Activated T-helper 2 cell treated with anti-CD3 and anti-CD28 coated beads, Interferon-gamma antibody, Interleukin-2, Interleukin-4, amounts not matched to agents 10 μg/mL and 5 μg/mL and 100 μg/mL, durations not matched to agents 14 hours and 24 hours and 36 hours (primary cell): ENCODE results near the gene CCDC77. TPM values are rescaled to one million over a fixed set of nuclear protein-coding genes. Genes with fewer than 3 reads are reported as not detected.

Source experiments
- DNase-seq: peaks from one replicate; pipeline ENCODE4 v3.0.0; 2021; ENCODE audit warnings: low spot score
- H3K27ac Mint-ChIP-seq: one replicate; pipeline ENCODE4 v1.8.0; 2021; ENCODE audit warnings: mixed read lengths
- H3K27me3 Mint-ChIP-seq: one replicate; pipeline ENCODE4 v1.8.0; 2021; ENCODE audit warnings: low read depth, mixed read lengths
- H3K36me3 Mint-ChIP-seq: one replicate; pipeline ENCODE4 v1.8.0; 2021; ENCODE audit warnings: low read depth, mixed read lengths
- H3K4me1 Mint-ChIP-seq: one replicate; pipeline ENCODE4 v1.8.0; 2021; ENCODE audit warnings: low read depth, mixed read lengths
- H3K4me3 Mint-ChIP-seq: one replicate; pipeline ENCODE4 v1.8.0; 2021; ENCODE audit warnings: low read depth, mild to moderate bottlenecking, moderate library complexity, mixed read lengths
- H3K9me3 Mint-ChIP-seq: one replicate; pipeline ENCODE4 v1.8.0; 2021; ENCODE audit warnings: mixed read lengths
- intact Hi-C: fragments of 100-400 bp; cut with micrococcal nuclease; formaldehyde crosslinking; loops from one replicate; pipeline ENCODE4 v1.15.1; 2023
- total RNA-seq: library from RNA; stranded (reverse); gene quantifications from 2 replicates; pipeline ENCODE4 v1.2.3, GENCODE V29; 2022

Gene CCDC77
- total RNA-seq, 1 donor from 2014 or later = 14.4 TPM

DNA sequence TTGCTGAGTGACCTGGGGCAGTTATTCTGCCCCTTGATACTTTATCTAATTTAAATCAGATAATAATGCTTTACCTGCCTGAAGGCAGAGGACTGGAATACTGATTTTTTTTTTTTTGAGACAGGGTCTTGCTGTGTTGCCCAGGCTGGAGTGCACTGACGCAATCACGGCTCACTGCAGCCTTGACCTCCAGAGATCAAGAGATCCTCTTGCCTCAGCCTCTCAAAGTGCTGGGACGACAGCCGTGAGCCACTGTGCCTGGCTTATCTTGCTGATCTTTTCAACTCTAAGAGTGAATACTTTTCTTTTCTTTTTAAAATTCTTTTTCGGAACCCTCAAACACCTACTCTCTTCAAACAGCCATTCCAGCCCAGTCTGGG is 57.6 kb downstream of the CCDC77 start:
- peaks cover 5% of the 10 kb centered on the region for H3K4me1 Mint-ChIP-seq
- intact Hi-C loops = loop anchor here (10.0 kb wide), 1 partner anchor 216 kb away; no protein-coding TSS in a partner anchor
- no peaks in the 10 kb centered on the region for H3K36me3 Mint-ChIP-seq
- H3K27ac Mint-ChIP-seq = no peak overlapping the region
- DNase-seq = no peak
- H3K4me3 Mint-ChIP-seq = peak overlapping the region; percentile 65
- H3K9me3 Mint-ChIP-seq = no peaks in the 10 kb centered on the region
- H3K27me3 Mint-ChIP-seq = peaks cover 62% of the 10 kb centered on the region

DNA sequence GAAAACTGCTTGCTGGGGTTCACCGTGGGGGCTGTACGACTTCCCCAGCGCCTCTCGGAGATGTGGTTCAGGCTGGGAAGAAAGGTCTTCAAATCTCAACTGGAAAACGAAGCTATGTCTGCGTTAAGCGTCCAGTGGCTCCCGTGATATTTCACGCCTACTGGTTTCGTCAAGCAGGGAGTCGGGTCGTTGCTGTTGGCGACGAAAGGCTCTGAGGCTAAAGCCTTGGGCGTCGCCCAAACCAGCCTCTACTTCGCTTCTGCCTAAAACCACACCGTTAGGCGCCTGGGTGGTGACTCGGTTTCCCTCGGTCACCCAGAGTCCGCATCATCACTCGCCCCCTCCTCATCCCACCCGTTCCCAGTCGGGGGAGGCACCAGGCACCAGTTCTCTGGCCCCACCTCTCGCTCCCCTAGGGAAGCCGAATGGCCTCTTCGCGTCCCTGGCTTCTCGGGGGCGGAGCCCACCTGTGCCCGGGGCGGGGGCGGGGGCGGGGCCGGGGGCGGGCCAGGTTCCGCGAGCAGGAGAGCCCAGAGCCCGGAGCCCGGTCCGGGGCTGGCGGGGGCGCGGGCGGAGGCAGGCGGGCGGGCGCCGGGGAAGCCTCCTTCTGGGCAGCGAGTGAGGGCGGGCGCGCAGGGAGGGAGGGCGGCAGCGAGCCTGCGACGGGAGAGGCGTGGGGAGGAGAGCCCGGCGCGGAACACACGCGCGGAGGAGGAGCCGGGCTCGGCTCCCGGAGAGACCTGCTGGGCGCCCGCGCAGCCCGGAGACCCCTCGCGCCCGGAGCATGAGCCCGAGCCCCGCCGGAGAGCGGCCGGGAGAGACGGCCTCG is 58.2 kb downstream of the CCDC77 start, which contains the start of gene B4GALNT3:
TSS of gene B4GALNT3 (plus strand) at position 510 of the 829 bp plus-strand sequence. CDS start 438 bp downstream, outside the sequence.
- peaks cover 67% of the 10 kb centered on the region for H3K27me3 Mint-ChIP-seq
- no peaks in the 10 kb centered on the region for H3K9me3 Mint-ChIP-seq
- peak; percentile 17 for DNase-seq
- H3K4me3 Mint-ChIP-seq = peak within 1 kb of the TSS; percentile 65
- no peaks in the 10 kb centered on the region for H3K36me3 Mint-ChIP-seq
- H3K27ac Mint-ChIP-seq = no peak within 1 kb of the TSS
- H3K4me1 Mint-ChIP-seq = peaks cover 5% of the 10 kb centered on the region
- intact Hi-C loops = loop anchor here (10.0 kb wide), 1 partner anchor 215 kb away; no protein-coding TSS in a partner anchor

DNA sequence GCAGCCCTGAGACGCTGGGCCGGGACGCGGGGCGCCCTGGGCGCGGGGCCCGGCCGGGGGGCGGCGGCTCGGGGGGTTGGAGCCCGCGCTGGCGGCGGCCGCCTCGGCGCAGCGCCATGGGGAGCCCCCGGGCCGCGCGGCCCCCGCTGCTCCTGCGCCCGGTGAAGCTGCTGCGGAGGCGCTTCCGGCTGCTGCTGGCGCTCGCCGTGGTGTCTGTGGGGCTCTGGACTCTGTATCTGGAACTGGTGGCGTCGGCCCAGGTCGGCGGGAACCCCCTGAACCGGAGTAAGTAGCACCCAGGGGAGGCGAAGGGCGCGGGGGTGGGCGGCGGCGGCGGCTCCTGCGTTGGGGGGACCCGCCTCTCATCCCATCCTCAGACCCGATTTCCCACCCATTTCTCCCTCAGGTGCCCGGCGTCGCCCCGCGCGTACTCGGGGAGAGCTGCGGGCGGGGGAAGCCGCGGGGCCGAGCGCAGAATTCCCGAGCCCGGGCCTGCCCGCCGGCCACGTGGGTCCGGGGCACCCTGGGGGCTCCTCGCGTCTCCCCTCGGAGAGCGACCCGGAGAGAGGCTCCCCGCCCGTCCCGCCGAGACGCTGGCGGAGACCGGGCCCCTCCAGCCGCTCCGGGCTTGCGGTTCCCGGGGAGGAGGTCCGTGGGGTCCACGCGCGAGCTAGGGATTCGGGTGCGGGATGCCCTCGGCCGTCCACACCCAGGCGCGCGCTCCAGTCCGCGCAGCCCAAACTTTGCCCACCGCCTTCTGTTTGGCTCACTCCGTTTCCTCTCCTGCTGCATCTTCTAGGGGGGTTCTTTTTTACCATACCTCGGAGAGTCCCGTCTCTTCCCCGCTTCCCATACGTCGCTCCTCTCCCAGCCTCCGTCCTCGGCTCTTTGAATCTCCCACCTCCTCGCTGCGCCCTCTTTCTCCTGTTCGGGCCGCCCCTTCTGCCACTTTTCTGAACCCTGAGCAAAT is 59.1 kb downstream of the CCDC77 start:
- intact Hi-C loops = no loop called here
- no peaks in the 10 kb centered on the region for H3K36me3 Mint-ChIP-seq
- H3K27ac Mint-ChIP-seq = no peak overlapping the region
- H3K4me3 Mint-ChIP-seq = peak overlapping the region; percentile 84
- H3K4me1 Mint-ChIP-seq = peaks cover 5% of the 10 kb centered on the region
- peak; percentile 24 for DNase-seq
- no peaks in the 10 kb centered on the region for H3K9me3 Mint-ChIP-seq
- peaks cover 74% of the 10 kb centered on the region for H3K27me3 Mint-ChIP-seq

DNA sequence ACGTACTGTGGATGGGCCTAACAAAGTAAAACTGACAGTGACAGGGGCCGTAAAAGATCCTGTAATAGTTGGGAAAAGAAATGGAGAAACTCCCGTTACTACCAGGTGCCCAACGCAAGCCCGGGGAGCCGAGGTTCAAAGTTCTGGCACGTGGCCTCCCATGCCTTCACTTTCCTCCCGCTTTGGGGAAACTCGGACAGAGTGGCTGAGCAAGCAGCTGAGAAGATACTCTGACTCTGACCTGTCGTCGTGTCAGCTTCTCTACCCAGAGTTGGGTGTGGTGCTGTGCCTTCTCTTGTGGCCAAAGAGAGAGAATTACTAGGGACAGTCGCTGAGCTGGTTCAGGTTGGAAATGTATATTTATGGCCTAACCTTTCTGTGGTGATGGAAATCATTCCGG is 60.0 kb downstream of the CCDC77 start:
- H3K27me3 Mint-ChIP-seq = peaks cover 69% of the 10 kb centered on the region
- H3K4me1 Mint-ChIP-seq = peaks cover 5% of the 10 kb centered on the region
- H3K27ac Mint-ChIP-seq = no peak overlapping the region
- no peaks in the 10 kb centered on the region for H3K36me3 Mint-ChIP-seq
- peak overlapping the region; percentile 84 for H3K4me3 Mint-ChIP-seq
- DNase-seq = no peak
- H3K9me3 Mint-ChIP-seq = no peaks in the 10 kb centered on the region
- intact Hi-C loops = no loop called here

DNA sequence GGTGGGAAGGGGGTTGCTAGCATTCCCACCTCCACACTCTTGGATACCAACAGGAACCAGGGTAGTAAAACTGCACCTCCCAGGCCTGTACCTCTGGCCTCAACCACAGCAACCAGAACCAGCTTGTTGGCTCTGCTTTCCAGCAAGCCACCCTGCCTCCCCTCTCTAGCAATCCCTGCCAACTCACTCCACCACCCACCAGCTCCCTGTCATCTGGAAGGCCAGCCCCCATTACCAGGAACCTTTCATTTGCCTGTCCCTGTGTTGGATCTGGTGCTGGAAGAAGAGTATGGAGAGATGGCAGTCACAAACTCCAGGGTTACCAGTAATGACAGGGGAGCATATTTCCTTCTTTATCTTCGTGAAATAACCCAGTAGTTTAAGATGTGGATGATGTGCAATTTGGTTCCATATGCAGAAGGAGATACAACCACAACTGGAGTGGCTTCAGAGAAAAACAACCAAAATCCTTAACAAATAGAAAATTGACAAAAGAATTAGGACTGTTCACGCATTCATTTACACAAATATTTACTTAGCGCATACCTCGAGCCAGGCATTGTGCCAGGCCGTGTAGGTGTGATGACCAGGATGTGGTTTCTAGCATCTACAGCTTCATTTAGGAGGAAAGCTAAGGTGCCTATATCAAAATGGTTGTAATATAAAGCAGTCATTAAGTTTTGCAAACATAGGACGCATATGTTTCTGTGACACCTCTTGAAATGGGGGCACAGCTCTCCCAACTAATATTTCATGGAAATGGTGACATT is 61.7 kb downstream of the CCDC77 start:
- DNase-seq = no peak
- Mint-ChIP-seq H3K36me3 (no peaks in the 10 kb centered on the region), H3K4me1 (peaks cover 5% of the 10 kb centered on the region), H3K4me3 (no peak overlapping the region), H3K27ac (no peak overlapping the region), H3K27me3 (peaks cover 58% of the 10 kb centered on the region), H3K9me3 (no peaks in the 10 kb centered on the region)
- intact Hi-C loops = no loop called here

DNA sequence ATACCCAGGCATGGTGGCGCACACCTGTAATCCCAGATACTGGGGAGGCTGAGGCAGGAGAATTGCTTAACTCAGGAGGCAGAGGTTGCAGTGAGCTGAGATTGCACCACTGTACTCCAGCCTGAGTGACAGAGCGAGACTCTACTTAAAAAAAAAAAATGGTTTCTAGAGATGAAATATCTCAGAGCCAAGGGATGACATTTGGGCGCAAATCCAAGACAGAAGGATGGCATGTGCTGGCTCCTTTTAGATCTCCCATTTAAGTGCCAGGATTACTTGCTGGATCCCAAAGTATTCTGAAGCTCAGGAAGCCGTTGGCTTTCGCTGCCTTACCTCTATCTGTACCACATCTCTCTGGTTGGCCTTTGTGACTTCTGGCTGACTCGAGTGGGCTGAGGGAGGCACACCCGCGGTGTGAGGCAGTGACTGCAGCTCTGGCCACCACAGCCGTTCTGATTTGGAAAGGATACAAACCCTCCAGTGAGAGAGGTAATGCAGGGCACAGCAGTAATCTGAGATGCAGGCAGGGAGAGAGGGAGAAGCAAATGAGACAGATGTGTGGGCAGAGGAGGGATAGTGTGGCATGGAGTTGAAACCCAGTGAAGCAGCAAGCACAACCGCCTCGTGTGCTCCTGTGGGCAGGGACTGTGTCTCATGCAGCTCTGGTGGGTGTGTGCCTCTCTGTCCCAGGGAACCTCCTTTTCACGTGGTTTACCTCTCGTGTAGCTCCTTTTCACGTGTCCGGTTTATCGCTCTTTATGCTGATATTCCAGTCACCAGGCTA is 63.2 kb downstream of the CCDC77 start:
- no peaks in the 10 kb centered on the region for H3K36me3 Mint-ChIP-seq
- H3K4me3 Mint-ChIP-seq = no peak overlapping the region
- H3K9me3 Mint-ChIP-seq = no peaks in the 10 kb centered on the region
- no peak for DNase-seq
- intact Hi-C loops = no loop called here
- H3K4me1 Mint-ChIP-seq = peaks cover 5% of the 10 kb centered on the region
- H3K27ac Mint-ChIP-seq = no peak overlapping the region
- H3K27me3 Mint-ChIP-seq = peaks cover 48% of the 10 kb centered on the region

DNA sequence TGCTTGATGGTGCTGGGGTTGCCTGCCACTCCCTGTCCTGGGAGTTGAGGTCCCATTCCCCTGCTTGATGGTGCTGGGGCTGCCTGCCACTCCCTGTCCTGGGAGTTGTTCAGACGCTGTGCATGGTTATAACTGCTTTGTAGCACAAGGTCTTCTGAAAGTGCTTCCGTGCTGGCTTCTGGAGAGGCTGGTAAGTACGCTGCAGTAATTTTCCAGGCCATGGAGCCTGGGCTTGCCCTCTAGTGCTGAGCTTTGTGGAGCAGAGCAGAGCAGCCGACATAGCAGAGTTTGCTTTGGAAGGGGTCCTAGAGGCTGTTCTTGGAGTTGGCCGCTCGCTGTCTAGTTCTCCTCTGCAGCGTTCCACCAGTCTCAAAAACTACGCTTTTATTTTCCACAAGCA is 64.6 kb downstream of the CCDC77 start:
- peaks cover 45% of the 10 kb centered on the region for H3K27me3 Mint-ChIP-seq
- intact Hi-C loops = no loop called here
- H3K27ac Mint-ChIP-seq = no peak overlapping the region
- DNase-seq = no peak
- no peaks in the 10 kb centered on the region for H3K9me3 Mint-ChIP-seq
- no peaks in the 10 kb centered on the region for H3K36me3 Mint-ChIP-seq
- H3K4me3 Mint-ChIP-seq = no peak overlapping the region
- peaks cover 3% of the 10 kb centered on the region for H3K4me1 Mint-ChIP-seq

DNA sequence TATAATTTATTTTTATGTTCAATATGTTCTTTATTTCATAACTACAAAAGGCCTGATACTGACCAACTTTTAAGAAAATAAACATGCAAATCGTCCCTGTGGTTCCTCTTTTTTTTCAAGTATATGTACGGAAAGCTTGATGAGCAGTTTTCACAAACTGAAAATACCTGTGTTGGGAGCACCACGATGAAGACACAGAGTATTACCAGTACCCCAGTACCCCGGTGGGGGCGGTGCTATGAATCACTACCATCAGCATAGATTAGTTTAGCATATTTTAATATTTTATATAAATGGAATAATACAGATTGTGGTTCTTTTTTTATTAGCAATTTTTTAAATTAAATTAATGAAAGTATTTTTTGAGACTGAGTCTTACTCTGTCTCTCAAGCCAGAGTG is 65.3 kb downstream of the CCDC77 start:
- Mint-ChIP-seq H3K9me3 (no peaks in the 10 kb centered on the region), H3K4me1 (no peaks in the 10 kb centered on the region), H3K4me3 (no peak overlapping the region), H3K27ac (no peak overlapping the region), H3K36me3 (no peaks in the 10 kb centered on the region), H3K27me3 (peaks cover 38% of the 10 kb centered on the region)
- intact Hi-C loops = no loop called here
- DNase-seq = no peak

DNA sequence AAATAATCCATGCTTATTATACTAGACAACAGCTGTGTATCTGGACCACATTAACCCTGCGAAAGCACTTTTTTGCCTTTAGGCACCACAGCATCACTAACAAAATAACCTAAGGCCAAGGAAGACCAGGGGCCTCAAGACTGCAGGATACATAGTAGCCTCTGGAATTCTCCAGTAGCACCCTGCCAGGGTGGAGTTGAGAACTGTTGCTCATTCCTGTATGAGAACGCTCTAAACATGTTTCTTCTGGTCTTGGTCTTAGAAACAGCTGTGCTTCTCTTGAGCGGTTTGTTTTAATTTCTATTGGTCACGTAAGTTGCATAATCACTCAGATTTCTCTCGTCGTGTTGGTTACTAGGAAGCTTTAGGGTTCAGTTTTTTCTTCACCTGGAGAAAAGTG is 66.1 kb downstream of the CCDC77 start:
- Mint-ChIP-seq H3K36me3 (no peaks in the 10 kb centered on the region), H3K4me3 (no peak overlapping the region), H3K4me1 (no peaks in the 10 kb centered on the region), H3K9me3 (no peaks in the 10 kb centered on the region), H3K27ac (no peak overlapping the region), H3K27me3 (peaks cover 30% of the 10 kb centered on the region)
- DNase-seq = no peak
- intact Hi-C loops = no loop called here

DNA sequence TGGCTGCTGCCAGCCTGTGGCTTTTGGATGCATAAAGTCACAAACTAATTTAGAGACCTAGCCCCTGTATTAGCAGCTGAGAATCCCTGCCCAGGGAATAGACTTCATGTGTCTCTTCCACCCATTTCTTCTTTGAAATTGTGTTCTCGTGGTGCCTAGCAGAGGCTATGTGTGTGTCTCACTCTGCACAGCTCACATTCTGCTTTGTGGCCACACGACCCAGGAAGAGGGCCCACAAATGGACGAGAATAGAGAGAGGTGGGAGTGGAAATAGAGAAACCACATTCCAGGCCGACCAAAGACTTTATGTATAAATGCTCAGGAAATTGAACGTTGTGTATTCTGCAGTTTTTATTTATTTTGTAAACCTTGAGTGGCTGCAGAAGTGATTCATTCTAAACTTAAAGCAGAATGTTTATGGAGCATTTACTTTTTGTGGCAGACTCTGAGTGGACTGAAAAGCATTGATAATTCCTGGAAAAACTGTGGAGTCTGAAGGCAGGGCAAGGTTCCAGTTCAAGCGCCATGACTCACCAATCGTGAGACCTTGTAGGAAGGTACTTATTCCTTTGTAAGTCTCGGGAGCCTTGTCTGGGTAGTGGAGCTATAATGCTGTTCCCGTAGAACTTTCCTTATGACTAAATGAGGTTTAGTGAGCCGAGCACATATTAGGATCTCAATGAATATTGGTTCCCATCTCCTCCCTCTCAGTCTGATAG is 67.4 kb downstream of the CCDC77 start:
- DNase-seq = no peak
- Mint-ChIP-seq H3K4me3 (no peak overlapping the region), H3K27me3 (peaks cover 24% of the 10 kb centered on the region), H3K4me1 (no peaks in the 10 kb centered on the region), H3K9me3 (no peaks in the 10 kb centered on the region), H3K36me3 (no peaks in the 10 kb centered on the region), H3K27ac (no peak overlapping the region)
- intact Hi-C loops = no loop called here

DNA sequence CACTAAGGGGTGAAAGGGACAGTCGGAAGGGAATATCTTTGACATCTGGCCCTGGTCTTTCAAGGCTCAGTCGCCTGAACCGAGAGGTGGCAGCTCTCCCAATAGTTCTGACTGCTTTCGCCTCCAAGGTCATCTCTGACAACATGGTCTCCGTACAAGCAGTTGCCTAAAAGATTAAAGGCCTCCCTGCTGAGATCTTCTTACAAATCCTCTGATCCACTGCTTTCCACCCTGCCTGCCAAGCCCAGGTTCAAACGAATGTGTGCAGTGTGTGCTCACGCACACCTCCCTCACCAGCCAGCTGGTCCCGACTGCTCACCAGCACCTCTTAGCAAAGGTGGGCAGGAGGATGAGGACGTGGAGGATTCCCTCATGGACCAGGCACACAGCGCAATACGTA is 68.7 kb downstream of the CCDC77 start:
- no peak overlapping the region for H3K27ac Mint-ChIP-seq
- H3K4me3 Mint-ChIP-seq = no peak overlapping the region
- no peaks in the 10 kb centered on the region for H3K9me3 Mint-ChIP-seq
- DNase-seq = no peak
- no peaks in the 10 kb centered on the region for H3K36me3 Mint-ChIP-seq
- peaks cover 21% of the 10 kb centered on the region for H3K27me3 Mint-ChIP-seq
- intact Hi-C loops = no loop called here
- no peaks in the 10 kb centered on the region for H3K4me1 Mint-ChIP-seq
